Pons (tissue), 1 donor: Measurements from ENCODE around the gene INPP5D.
"Not testable (repeated sequence)": the region's sequence is repeated elsewhere in the genome, so short reads cannot be mapped to it uniquely, and the experiment has no call there.

Experiments
- DNase-seq: peaks from one replicate; pipeline ENCODE4 v3.0.0-alpha.2; 2016; ENCODE audit warnings: low spot score

The INPP5D gene

DNA sequence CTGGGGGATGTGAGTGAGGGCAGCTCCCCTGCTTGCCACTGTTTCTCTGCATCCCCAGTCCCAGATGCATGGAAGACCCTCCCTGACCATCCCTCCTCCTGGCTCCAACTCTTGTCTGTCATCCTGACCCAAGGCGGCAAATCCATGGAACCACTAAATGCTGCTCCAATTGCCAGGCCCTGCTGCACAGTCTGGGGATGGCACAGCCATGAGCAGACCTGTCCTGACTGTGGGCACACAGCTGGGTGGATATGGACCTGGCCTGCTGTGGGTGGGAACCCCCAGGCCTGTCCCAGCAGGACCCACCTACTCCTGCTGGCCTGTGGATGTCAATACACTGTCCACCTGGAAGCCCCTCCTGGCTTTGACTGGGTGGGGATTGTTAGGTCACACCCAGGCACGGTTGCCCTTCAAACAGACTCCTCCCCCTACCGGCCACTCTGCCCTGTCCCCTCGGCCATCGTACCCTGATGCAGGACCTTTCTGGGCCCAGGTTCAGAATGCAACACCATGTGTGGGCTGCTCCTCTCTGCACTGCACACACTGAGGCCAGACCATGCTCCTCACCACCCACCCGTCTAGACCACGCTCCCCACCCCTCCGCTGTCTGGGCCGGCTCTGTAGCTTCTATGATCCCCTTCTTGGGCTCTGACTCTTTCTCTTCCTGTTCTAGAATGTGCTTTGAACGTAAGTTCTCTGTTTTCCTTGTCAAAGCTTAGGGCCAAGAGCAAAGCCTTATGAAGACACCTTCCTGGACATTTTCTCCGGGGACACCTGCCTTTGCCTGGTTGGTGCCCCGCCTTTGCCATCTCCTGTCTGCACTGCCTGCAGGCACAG is 57.9 kb downstream of the INPP5D start:
- DNase-seq, result peak; percentile 47

DNA sequence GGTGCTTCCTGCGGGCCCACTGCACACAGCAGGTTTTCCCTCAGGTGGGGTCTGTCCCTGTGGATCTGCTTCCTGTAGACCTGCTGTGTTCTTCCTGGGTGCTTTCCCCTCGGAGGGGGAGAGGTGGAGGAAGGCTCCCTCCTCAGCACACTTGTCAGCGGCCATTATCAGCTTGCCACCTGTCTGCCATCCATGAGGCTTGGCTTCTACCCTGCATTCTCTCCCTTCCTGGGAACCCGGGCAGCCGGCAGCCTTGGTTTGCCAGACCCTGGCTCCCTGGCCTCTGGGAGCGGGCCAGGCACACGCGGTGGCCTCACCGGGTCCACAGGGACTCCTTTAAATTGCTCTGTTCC is 58.5 kb downstream of the INPP5D start:
- DNase-seq, result no peak

DNA sequence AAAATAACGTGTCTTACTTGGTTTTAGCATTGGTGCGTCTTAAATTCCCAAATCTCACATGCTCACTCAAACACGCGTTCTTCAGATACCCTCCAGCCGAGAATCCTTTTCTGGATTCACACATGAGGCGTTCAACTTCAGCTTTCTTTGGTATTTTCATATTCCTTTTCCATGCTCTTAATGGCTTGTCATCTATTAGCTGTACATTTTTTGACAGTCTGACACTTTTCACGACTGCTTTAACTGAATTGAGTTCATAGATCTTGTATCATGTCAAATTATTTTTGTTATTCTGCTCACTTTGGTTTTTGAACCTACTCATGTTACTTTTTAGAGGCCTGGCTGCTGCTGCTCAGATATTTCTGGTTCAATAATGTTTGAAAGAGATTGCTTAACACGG is 59.0 kb downstream of the INPP5D start:
- DNase-seq, result no peak

DNA sequence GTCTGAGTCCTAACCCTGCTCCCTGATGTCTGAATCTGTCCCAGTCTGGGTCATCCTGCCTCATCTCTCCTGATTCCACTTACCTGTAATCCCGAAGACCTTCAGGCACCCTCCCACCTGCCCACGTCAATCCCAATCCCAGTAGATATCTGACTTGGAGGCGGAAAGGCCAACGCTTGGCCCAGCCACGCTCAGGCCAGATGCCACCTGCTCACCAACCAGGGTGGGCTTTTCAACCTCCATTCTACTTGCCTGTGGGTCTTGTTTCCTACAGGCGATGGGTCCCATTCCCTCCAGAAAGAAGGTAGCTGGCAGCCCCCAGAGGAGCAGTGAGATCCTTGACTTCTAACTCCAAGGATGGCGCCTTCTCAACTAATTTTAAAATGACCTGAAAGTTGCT is 59.7 kb downstream of the INPP5D start:
- no peak for DNase-seq

DNA sequence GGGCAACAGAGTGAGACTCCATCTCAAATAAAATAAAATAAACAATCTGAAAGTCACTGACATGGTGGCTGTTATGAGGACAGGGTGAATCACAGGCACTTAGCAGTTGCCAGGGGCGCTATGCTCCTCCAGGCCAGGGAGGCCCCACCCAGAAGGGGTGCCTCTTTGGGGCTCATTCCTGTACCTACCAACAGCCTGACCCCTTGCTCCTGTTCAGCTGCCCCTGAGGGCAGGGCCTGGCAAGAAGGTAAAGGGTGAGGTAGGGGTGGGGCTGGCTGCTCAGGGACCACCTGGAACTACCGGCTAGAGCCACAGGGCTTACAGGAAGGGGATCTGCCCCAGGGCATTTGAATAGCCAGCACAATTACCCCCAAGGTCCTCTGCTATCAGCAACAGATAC is 60.3 kb downstream of the INPP5D start:
- no peak for DNase-seq

DNA sequence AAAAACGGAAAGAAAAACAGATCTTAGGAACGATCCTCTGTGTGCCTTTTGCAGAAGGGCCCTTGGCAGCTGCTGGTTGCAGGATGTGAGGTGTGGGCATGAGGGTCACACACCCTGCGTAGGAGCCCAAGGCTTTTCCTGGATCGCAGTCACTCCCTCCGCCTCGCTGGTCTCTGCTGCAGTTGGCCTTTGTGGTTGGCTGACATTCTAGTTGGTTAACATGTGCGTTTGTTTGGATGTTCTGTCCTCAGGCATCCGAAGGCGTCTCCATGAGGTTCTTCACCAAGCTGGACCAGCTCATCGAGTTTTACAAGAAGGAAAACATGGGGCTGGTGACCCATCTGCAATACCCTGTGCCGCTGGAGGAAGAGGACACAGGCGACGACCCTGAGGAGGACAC is 61.7 kb downstream of the INPP5D start:
- DNase-seq, result no peak

DNA sequence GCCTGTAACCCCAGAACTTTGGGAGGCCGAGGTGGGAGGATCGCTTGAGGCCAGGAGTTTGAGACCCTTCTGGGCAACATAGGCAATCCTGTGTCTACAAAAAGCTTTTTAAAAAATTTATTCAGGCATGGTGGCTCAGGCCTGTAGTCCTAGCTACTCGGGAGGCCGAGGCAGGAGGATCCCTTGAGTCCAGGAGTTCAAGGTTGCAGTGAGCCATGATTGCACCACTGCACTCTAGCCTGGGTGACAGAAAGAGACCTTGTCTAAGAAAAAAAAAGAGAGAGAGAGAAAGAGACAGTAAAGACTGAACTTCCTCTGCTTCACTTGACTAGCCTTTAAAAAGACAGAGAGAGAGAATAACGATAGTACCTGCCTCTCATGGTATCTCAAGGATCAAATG is 62.4 kb downstream of the INPP5D start:
- DNase-seq, result no peak

DNA sequence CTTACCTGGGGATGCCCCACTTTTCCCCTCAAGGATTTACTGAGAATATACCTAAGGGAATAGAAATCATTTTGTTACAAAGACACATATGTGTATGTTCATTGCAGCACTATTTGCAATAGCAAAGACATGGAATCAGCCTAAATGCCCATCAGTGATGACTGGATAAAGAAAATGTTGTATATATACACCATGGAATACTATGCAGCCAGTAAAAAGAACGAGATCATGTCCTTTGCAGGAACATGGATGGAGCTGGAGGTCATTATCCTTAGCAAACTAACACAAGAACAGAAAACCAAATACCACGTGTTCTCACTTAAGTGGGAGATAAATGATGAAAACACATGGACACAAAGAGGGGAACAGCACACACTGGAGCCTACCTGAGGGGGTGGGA is 63.4 kb downstream of the INPP5D start:
- not testable (repeated sequence) for DNase-seq

DNA sequence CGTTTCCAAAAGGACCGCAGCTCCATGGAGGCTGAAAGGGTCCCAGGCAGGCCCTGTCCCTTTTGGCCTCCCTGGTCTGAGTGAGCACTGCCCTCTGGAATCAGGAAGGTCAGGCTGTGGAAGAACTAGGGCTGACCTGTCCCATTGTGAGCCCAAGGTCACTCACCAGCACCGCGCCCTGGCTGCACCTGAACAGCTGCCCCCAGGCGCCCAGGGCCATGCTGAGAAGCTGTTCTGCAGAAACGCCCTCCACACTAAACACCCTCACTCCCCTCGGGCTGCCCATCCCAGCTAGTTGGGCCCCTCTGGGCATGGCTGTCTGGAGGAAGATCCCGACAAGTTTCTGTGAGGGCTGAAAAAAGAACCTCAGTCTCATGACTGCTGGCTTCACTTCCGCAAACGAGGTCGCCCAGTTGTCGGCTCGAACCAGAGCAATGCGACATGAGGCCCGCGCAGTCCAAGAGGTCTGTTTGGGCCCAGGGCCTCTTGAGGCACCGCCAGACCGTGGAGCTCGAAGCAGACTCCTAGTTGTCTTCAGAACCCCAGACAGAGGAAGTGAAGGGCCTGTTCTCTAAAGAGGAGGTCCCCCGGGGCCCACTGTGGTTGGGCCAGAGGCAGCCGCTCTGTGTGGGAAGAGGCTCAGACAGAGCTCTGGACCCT is 64.4 kb downstream of the INPP5D start:
- peak; percentile 59 for DNase-seq

DNA sequence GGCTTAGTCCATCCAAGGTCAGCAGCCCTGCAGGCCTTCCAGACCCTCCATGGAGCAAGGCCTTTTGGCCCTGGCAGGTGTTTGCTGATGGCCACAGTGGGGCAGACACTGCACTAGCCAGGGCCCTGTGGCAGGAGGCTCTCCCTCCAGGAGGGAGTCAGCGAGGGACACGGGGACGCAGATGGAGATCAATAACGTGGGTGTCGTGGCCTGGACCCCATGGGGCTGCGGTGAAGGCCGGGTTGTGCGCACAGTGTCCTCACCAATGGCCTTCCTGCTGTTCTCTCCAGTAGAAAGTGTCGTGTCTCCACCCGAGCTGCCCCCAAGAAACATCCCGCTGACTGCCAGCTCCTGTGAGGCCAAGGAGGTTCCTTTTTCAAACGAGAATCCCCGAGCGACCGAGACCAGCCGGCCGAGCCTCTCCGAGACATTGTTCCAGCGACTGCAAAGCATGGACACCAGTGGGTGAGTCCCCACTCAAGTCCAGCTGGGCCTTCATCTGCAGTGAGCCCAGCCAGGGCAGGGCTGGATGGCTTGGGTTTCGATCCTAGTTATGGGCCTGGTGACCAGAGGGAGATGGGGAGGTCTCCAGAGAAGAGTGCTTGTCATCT is 65.4 kb downstream of the INPP5D start:
- DNase-seq, result no peak

DNA sequence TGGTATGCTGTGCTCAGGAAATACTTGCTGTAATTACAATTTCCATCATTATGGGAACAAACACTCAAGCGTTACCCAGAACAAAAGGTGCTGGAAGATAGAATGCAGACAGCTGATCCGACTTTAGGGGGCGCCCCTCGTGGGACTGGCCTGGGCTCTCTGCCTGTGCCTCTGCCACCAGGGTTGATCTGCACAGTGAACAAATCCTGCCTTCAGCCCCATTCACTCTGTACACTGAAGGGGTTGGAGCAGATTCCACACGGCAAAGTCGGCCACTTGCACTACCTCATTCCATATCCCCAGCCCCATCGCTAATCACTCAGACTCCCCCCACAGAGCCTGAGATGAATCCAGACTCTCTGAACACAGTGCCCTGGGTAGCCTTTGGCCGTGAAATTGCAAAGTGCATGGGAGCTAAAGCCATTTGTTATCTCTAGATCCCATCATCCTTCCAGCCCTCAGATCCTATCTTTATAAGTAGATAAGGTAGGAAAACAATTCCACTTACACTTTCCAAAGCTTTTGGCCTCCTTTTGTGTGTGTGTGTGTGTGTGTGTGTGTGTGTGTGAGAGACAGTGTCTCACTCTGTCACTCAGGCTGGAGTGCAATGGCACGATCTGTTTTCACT is 69.3 kb downstream of the INPP5D start:
- DNase-seq, result no peak

DNA sequence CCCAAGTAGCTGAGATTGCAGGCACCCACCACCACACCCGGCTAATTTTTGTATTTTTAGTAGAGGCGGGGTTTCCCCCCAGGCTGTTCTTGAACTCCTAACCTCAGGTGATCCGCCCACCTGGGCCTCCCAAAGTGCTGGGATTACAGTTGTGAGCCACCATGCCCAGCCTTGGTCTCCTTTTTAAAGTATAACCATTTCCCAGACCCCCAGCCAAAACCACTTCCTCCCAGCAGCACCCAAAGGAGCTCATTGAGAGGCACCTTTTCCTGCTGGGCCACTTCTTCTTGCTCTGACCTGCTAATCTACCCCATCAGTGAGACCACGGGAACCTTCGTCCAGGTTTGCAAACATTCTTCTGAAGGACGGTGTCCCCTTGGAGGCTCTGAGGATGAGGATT is 69.9 kb downstream of the INPP5D start:
- DNase-seq, result no peak

DNA sequence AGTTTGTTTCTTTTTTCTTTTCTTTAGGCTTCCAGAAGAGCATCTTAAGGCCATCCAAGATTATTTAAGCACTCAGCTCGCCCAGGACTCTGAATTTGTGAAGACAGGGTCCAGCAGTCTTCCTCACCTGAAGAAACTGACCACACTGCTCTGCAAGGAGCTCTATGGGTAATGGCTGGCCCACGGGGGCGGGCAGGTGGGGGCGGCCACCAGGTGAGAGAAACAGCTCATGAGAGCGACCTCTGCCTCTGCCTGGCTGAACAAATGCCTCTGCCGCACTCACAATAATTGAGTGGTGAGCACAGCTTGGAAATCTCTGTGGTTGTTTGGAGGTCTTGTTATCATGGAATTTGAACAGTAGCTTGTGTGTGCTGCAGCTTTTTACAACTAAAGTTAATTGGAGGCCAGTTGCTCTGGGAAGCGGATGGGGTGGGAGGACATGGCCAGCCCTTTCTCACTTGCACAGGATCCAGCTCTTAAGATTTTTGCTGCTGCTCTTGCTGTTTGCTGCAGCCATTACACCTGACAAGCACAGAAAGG is 70.4 kb downstream of the INPP5D start:
- no peak for DNase-seq

DNA sequence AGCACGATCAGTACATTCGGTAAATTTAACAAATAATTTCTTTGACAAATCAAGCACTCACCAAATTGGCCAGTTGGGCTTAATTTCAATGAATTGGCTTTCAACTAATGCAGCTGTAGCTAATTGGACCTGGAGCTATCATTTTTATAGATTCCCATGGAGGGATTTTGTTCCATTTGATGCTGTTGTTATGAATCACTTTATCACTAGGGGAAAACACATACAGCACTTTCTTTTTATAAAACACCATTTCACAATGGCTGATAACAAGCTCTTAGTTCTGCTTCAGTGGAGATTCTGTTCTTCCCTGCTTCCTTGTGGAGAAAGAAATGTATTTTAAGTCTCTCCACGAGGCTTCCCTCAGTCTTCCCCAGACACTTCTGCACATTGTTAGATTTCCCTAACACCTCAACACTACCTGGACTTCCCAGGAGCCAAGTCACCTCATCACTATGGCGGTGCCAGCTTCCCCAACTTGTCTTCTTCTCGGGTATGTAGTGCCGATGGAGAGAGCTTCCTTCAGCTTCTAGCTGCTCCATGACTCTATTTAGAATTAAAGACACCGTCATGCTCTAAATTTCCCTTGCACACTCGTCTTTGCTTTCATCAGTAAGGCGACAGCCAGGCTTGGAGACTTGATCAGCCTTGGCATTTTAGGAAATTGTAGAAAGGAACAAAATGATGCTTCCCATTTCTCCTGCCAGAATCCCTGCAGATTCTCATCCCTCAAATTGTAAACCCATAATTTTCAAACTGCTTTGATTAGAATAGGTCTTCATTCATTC is 72.0 kb downstream of the INPP5D start:
- no peak for DNase-seq

DNA sequence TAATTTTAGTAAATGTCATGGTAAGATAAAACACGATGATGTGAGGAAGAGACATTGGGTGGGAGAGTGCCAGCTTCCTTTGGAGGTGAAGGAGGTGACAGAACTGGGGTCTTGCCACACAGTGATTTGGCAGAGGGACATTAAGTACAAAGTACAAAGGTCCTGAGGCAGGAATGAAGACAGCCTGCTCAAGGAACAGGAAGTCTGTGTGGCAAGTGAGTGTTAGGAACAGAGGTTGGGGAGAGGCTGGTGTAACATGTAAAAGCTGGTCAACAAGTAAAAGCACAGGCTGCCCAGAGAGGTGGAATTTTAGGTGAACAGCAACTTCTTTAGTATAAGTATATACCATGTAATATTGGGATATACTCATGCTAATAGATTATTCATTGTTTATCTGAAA is 73.1 kb downstream of the INPP5D start:
- DNase-seq, result no peak

DNA sequence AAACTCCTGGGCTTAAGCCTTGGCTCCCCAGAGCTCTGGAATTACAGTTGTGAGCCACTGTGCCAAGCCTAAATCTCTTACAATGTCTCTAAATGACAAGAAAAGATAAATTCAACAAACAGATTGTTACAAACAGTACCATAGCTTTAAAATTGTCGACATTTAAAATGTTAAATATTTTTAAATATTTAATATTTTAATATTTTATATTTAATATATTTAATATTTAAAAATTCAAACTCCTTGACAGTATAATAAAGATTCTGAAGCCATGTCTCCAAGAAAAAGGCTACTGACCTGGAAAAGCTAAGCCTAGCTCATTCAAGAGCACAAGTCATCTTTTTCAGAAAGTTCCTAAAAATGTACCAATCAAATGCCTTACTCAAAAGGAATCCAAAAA is 75.3 kb downstream of the INPP5D start:
- no peak for DNase-seq

DNA sequence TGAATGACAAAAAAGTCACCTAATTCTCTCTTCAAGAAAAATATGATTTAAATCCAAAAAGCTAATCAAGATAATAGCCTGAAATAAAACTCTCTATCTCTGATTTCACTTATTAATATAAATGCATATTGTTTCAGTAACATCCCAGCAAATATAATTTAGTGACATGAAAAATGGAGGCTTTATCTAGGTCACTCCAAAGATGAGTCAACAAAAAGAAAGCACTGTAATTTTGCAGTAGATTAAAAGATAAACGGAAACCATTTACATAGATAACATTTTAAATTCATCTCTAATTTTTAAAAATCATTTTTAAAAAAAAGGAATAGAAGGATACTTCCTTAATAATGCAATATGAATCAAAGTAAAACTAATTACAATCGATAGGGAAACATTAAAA is 76.9 kb downstream of the INPP5D start:
- no peak for DNase-seq

DNA sequence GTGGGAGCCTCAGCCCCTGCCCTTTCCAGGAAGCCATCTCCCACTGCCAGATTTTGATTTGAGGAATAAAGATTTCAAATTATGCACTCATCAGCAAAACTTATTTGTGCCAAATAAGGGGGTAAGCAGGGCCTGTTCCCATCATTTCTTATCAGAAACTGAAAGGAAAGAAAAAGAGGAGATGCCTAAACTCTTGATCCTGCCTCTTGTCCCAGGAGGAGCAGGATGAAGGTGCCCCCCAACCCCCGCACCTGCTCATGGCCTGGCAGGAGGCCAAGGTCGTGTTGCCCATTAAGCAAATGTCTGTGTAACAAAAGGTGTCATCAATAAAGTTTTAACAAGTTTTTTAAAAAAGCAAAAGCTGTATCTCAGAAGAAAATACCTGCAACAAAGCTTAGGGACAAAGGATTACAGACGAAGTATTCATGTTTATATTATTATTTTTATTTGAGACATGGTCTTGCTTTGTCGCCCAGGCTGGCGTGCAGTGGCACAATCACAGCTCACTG is 80.0 kb downstream of the INPP5D start:
- DNase-seq, result no peak

DNA sequence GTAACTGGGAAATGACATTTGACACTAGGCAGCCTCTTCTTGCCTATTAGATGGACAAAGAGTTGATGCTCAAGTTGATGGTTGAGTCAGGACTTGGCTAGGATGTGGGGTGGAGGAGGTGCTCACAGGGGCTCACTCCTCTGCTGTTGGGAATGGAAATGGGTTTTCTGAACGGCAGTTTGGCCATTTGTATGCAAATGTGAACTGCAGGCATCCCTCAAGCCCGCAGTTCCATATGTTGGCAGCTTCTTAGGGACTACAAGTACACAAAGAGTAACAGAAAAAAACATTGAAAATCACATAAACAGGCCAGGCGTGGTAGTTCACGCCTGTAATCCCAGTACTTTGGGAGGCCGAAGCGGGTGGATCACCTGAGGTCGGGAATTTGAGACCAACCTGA is 80.8 kb downstream of the INPP5D start:
- DNase-seq, result no peak

DNA sequence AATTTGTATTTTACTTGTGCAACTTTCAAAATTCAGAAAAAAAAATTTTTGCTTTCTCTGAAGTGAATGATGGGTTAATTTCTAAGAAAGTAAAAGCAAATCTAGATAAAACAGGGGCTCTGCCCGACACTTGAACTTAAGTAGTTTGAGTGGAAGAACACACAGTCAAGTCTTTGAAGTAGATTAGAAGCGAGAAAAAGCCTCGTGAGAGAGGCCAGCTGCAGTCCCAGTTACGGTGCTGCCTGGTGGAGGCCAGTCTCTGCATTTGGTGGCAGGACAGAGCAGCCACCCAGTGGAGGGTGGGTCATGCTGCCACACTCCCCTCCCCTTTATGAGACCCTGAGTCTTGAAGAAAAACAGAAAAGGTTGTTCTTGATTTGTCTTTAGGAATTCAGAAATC is 81.8 kb downstream of the INPP5D start:
- DNase-seq, result no peak

DNA sequence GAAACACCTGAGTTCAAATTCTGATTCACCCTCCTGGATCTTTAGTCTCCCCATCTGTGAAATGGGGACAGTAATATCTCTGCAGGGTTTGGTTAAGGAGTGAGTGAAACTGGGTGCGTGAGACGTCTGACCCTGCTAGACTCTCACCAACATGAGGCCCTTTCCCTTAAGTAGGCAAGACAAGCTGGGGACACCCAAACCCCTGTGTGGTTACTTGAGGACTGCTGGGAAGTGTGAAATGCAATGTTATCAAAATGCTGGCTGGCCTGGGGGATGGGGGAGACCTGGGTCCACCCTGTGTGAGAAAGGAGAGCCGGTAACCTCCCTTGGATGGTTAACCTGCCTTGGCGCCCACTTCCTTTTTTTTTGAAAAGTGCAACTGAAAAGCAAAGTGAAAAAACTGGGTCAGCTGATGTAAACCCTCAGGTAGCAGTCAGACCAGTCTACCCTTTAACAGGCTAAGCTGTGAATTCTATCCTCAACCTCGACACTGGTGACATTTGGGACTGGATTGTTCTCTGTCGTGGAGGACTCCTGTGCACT is 82.3 kb downstream of the INPP5D start:
- DNase-seq, result no peak
